Ishikawa (cell line): Measurements from ENCODE around the gene STARD3.

Source experiments
- EGR1 ChIP-seq: IDR thresholded peaks from 2 replicates; pipeline ENCODE4 v1.6.1; 2012
- EP300 ChIP-seq: IDR thresholded peaks from 2 replicates; pipeline ENCODE4 v1.6.1; 2012; ENCODE audit warnings: borderline replicate concordance
- MAX ChIP-seq: IDR thresholded peaks from 2 replicates; pipeline ENCODE4 v1.6.1; 2012
- NFIC ChIP-seq: IDR thresholded peaks from 2 replicates; pipeline ENCODE4 v1.6.1; 2012
- RAD21 ChIP-seq: IDR thresholded peaks from 2 replicates; pipeline ENCODE4 v1.6.1; 2012; ENCODE audit warnings: low read depth
- YY1 ChIP-seq: IDR thresholded peaks from 2 replicates; pipeline ENCODE4 v1.6.1; 2012; ENCODE audit warnings: low read depth
- TF ChIP-seq, protein P1 (sequence below): IDR thresholded peaks from 2 replicates; pipeline ENCODE4 v1.6.1; 2012; ENCODE audit warnings: low read depth, mild to moderate bottlenecking

GRCh38 chr17:39700148-39700987 lies 63.4 kb downstream of the STARD3 start:
- TF ChIP-seq EGR1 = no peak
- TF ChIP-seq YY1 = no peak
- TF ChIP-seq MAX = peak; percentile 32; the same call in 1 of the 2 replicates
- TF ChIP-seq, protein P1, sequence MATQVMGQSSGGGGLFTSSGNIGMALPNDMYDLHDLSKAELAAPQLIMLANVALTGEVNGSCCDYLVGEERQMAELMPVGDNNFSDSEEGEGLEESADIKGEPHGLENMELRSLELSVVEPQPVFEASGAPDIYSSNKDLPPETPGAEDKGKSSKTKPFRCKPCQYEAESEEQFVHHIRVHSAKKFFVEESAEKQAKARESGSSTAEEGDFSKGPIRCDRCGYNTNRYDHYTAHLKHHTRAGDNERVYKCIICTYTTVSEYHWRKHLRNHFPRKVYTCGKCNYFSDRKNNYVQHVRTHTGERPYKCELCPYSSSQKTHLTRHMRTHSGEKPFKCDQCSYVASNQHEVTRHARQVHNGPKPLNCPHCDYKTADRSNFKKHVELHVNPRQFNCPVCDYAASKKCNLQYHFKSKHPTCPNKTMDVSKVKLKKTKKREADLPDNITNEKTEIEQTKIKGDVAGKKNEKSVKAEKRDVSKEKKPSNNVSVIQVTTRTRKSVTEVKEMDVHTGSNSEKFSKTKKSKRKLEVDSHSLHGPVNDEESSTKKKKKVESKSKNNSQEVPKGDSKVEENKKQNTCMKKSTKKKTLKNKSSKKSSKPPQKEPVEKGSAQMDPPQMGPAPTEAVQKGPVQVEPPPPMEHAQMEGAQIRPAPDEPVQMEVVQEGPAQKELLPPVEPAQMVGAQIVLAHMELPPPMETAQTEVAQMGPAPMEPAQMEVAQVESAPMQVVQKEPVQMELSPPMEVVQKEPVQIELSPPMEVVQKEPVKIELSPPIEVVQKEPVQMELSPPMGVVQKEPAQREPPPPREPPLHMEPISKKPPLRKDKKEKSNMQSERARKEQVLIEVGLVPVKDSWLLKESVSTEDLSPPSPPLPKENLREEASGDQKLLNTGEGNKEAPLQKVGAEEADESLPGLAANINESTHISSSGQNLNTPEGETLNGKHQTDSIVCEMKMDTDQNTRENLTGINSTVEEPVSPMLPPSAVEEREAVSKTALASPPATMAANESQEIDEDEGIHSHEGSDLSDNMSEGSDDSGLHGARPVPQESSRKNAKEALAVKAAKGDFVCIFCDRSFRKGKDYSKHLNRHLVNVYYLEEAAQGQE = no peak
- no peak for TF ChIP-seq RAD21
- TF ChIP-seq NFIC = no peak
- TF ChIP-seq EP300 = no peak
